Measurements from ENCODE around the gene CRELD2.

- no peak for TF ChIP-seq CTCF (IDR thresholded peaks at IDR 0.05 in 4 of 5, conservative IDR thresholded peaks at IDR 0.05 in 1 of 5)
- TF ChIP-seq POLR2A (IDR thresholded peaks at IDR 0.05), result no peak
These were observed 35.4 kb downstream of the CRELD2 start for GRCh38 chr22:49953680-49954344.

Data from gastrocnemius medialis (tissue), 4 donors.